H1 (cell line): Measurements from ENCODE around the gene PITPNC1. TPM values are rescaled to one million over a fixed set of nuclear protein-coding genes. Genes with fewer than 3 reads are reported as not detected.

ENCODE experiments used
- CTCF ChIA-PET: fragments of 300-600 bp; sonication (Branson Sonifier 250); formaldehyde crosslinking; loops from one replicate; lab custom pipeline; 2021; ENCODE audit not compliant: partially characterized antibody; lab: Charles Lee
- POLR2A ChIA-PET: fragments of 300-600 bp; sonication (Branson Sonifier 250); formaldehyde crosslinking; loops from one replicate; lab custom pipeline; 2021; ENCODE audit warnings: inconsistent platforms; ENCODE audit not compliant: partially characterized antibody; lab: Charles Lee
- DNase-seq, 2 experiments: peaks; one replicate each; pipeline versions ENCODE4 v3.0.0 to v3.0.0-alpha.2; 2010 to 2022; ENCODE audit warnings: low spot score in 2 of 2, low read depth in 1 of 2, mixed read lengths in 1 of 2
- FAIRE-seq: peaks from 2 replicates; lab custom pipeline; 2011; peaks lifted over from hg19 to GRCh38; lab: Jason Lieb, UNC
- H2AFZ ChIP-seq: 2 replicates; pipeline ENCODE4 v1.8.1; 2012; ENCODE audit warnings: low read length, inconsistent platforms
- H2AK5ac ChIP-seq: 2 replicates; pipeline ENCODE4 v1.6.1; 2013; ENCODE audit warnings: low read depth, low read length
- H2BK120ac ChIP-seq: replicated peaks from 2 replicates; pipeline ENCODE3; 2013; ENCODE audit warnings: low read depth, low read length, inconsistent platforms
- H2BK12ac ChIP-seq: 2 replicates; pipeline ENCODE4 v1.6.1; 2013; ENCODE audit warnings: low read depth, low read length
- H2BK15ac ChIP-seq: 2 replicates; pipeline ENCODE4 v1.6.1; 2013; ENCODE audit warnings: low read length
- H2BK20ac ChIP-seq: 2 replicates; pipeline ENCODE4 v1.6.1; 2013; ENCODE audit warnings: low read length
- H2BK5ac ChIP-seq: 2 replicates; pipeline ENCODE4 v1.6.1; 2013; ENCODE audit warnings: low read depth, low read length
- H3K14ac ChIP-seq: 2 replicates; pipeline ENCODE4 v1.6.1; 2013; ENCODE audit warnings: inconsistent platforms; ENCODE audit not compliant: insufficient read length
- H3K18ac ChIP-seq: 2 replicates; pipeline ENCODE4 v1.6.1; 2013; ENCODE audit warnings: low read length; ENCODE audit errors: extremely low read depth
- H3K23ac ChIP-seq: 2 replicates; pipeline ENCODE4 v1.6.1; 2013; ENCODE audit warnings: inconsistent platforms; ENCODE audit not compliant: insufficient read length
- H3K23me2 ChIP-seq: 2 replicates; pipeline ENCODE4 v1.6.1; 2013; ENCODE audit warnings: low read depth, low read length
- H3K27ac ChIP-seq: 2 replicates; pipeline ENCODE4 v1.6.1; 2011; ENCODE audit warnings: low read depth, low read length, inconsistent platforms
- H3K27me3 ChIP-seq, 4 experiments: replicated peaks in 1 of 4; 1 replicate in 1 of 4; 2 replicates in 3 of 4; pipeline versions ENCODE4 v1.6.1 to v1.8.1; 2011 to 2013; ENCODE audit warnings: low read length in 3 of 4, mild to moderate bottlenecking in 3 of 4, inconsistent platforms in 2 of 4, mixed read lengths in 2 of 4, moderate library complexity in 1 of 4; ENCODE audit not compliant: control insufficient read depth in 3 of 4, insufficient read depth in 3 of 4; ENCODE audit errors: extremely low read depth in 1 of 4
- H3K36me3 ChIP-seq, 4 experiments: 2 replicates each; pipeline versions ENCODE4 v1.6.1 to v1.8.1; 2011 to 2013; ENCODE audit warnings: mild to moderate bottlenecking in 4 of 4, low read length in 3 of 4, moderate library complexity in 2 of 4, control low read depth in 1 of 4, inconsistent platforms in 1 of 4; ENCODE audit not compliant: insufficient read depth in 4 of 4, control insufficient read depth in 2 of 4
- H3K4ac ChIP-seq: replicated peaks from 2 replicates; pipeline ENCODE3; 2013; ENCODE audit warnings: low read length, low read depth, mixed read lengths, inconsistent platforms; ENCODE audit not compliant: insufficient read length
- H3K4me1 ChIP-seq, 4 experiments: replicated peaks in 1 of 4; 1 replicate in 1 of 4; 2 replicates in 3 of 4; pipeline versions ENCODE4 v1.6.1 to v1.8.1; 2011 to 2013; ENCODE audit warnings: low read length in 3 of 4, inconsistent platforms in 2 of 4, mixed read lengths in 1 of 4; ENCODE audit not compliant: insufficient read depth in 4 of 4, control insufficient read depth in 3 of 4
- H3K4me2 ChIP-seq, 2 experiments: 2 replicates each; pipeline versions ENCODE4 v1.6.1 to v1.8.1; 2011 to 2013; ENCODE audit warnings: low read depth in 2 of 2, low read length in 2 of 2, control low read depth in 1 of 2, inconsistent platforms in 1 of 2, mild to moderate bottlenecking in 1 of 2; ENCODE audit not compliant: insufficient read depth in 1 of 2
- H3K4me3 ChIP-seq, 4 experiments: fragments of 200-600, 300-600 bp in 1 of 4; sonication (generic), shearing (Covaris generic), sonication (Bioruptor Twin) in 1 of 4; 2 replicates each; pipeline versions ENCODE4 v1.5.1 to v1.8.1; 2011 to 2016; ENCODE audit warnings: low read length in 4 of 4, low read depth in 3 of 4, control low read depth in 2 of 4, inconsistent platforms in 2 of 4, mild to moderate bottlenecking in 2 of 4, mixed read lengths in 1 of 4, moderate library complexity in 1 of 4; ENCODE audit not compliant: insufficient read depth in 2 of 4; ENCODE audit errors: extremely low read depth in 1 of 4
- H3K56ac ChIP-seq: replicated peaks from 2 replicates; pipeline ENCODE3; 2013; ENCODE audit warnings: low read depth, mild to moderate bottlenecking, mixed read lengths, low read length, inconsistent platforms; ENCODE audit not compliant: insufficient read length
- H3K79me1 ChIP-seq: 2 replicates; pipeline ENCODE4 v1.6.1; 2013; ENCODE audit warnings: low read depth, low read length, control low read depth
- H3K79me2 ChIP-seq, 2 experiments: 2 replicates each; pipeline versions ENCODE4 v1.6.1 to v1.8.1; 2012 to 2013; ENCODE audit warnings: low read length in 2 of 2, mild to moderate bottlenecking in 2 of 2, inconsistent platforms in 1 of 2; ENCODE audit not compliant: insufficient read depth in 2 of 2, control insufficient read depth in 1 of 2
- H3K9ac ChIP-seq, 4 experiments: replicated peaks in 1 of 4; 1 replicate in 1 of 4; 2 replicates in 3 of 4; pipeline versions ENCODE4 v1.6.1 to v1.8.1; 2011 to 2013; ENCODE audit warnings: low read depth in 3 of 4, low read length in 3 of 4, control low read depth in 2 of 4, mild to moderate bottlenecking in 2 of 4, moderate library complexity in 2 of 4, inconsistent platforms in 1 of 4; ENCODE audit errors: extremely low read depth in 1 of 4
- H3K9me3 ChIP-seq, 2 experiments: 2 replicates each; pipeline versions ENCODE4 v1.6.1 to v1.8.1; 2012 to 2013; ENCODE audit warnings: mild to moderate bottlenecking in 2 of 2, moderate library complexity in 2 of 2, control low read depth in 1 of 2, inconsistent platforms in 1 of 2, low read depth in 1 of 2, low read length in 1 of 2, mixed read lengths in 1 of 2; ENCODE audit not compliant: insufficient read depth in 2 of 2
- H4K20me1 ChIP-seq, 2 experiments: replicated peaks in 1 of 2; 2 replicates each; pipeline versions ENCODE3 to v1.8.1; 2011 to 2013; ENCODE audit warnings: inconsistent platforms in 2 of 2, low read length in 2 of 2, mild to moderate bottlenecking in 1 of 2; ENCODE audit not compliant: insufficient read depth in 2 of 2, control insufficient read depth in 1 of 2
- H4K5ac ChIP-seq: 2 replicates; pipeline ENCODE4 v1.6.1; 2013; ENCODE audit warnings: low read length, low read depth, mixed read lengths, inconsistent platforms; ENCODE audit not compliant: insufficient read length
- H4K8ac ChIP-seq: 2 replicates; pipeline ENCODE4 v1.8.0; 2013; ENCODE audit warnings: mild to moderate bottlenecking, moderate library complexity, low read length, inconsistent platforms; ENCODE audit not compliant: insufficient read depth; ENCODE audit errors: extremely low read depth
- H4K91ac ChIP-seq: replicated peaks from 2 replicates; pipeline ENCODE3; 2013; ENCODE audit warnings: low read length, mixed read lengths, inconsistent platforms; ENCODE audit not compliant: insufficient read length
- ASH2L ChIP-seq: fragments of 200-600, 300-600 bp; sonication (generic); IDR thresholded peaks from one replicate; pipeline ENCODE4 v1.7.1; 2017; ENCODE audit warnings: low read length
- BACH1 ChIP-seq: IDR thresholded peaks from 2 replicates; pipeline ENCODE4 v1.6.1; 2012; ENCODE audit warnings: low read length, improper control_type of control experiment
- BCL11A ChIP-seq, 2 experiments: IDR thresholded peaks; one replicate each; pipeline ENCODE4 v1.6.1; 2011; ENCODE audit warnings: low read depth in 2 of 2, low read length in 2 of 2, mild to moderate bottlenecking in 2 of 2
- CREB1 ChIP-seq: IDR thresholded peaks from 2 replicates; pipeline ENCODE4 v1.6.1; 2012; ENCODE audit warnings: inconsistent platforms
- CTBP2 ChIP-seq: IDR thresholded peaks from 2 replicates; pipeline ENCODE4 v1.7.0; 2011; ENCODE audit warnings: borderline replicate concordance, mild to moderate bottlenecking, moderate library complexity, mixed read lengths, low read length; ENCODE audit not compliant: insufficient read depth, insufficient read length
- EP300 ChIP-seq, 2 experiments: IDR thresholded peaks; 1 replicate in 1 of 2; 2 replicates in 1 of 2; pipeline ENCODE4 v1.6.1; 2011 to 2012; ENCODE audit warnings: low read depth in 2 of 2, low read length in 2 of 2, mild to moderate bottlenecking in 2 of 2, borderline replicate concordance in 1 of 2, inconsistent platforms in 1 of 2, moderate library complexity in 1 of 2
- EZH2 ChIP-seq: fragments of 200-600 bp; sonication (generic); IDR thresholded peaks from 2 replicates; pipeline ENCODE4 v1.7.1; 2012; ENCODE audit warnings: low read depth, mild to moderate bottlenecking, moderate library complexity, low read length, inconsistent platforms; ENCODE audit not compliant: severe bottlenecking
- POLR2AphosphoS5 ChIP-seq: IDR thresholded peaks from 2 replicates; pipeline ENCODE4 v1.6.1; 2011; ENCODE audit warnings: low read depth, low read length
- RBBP5 ChIP-seq: IDR thresholded peaks from 2 replicates; pipeline ENCODE4 v1.7.1; 2012; ENCODE audit warnings: low read depth, mild to moderate bottlenecking, inconsistent platforms, low read length, moderate library complexity, borderline replicate concordance
- SP2 ChIP-seq: IDR thresholded peaks from 2 replicates; pipeline ENCODE4 v1.6.1; 2012; ENCODE audit warnings: mild to moderate bottlenecking, low read length, inconsistent platforms
- SP4 ChIP-seq: IDR thresholded peaks from 2 replicates; pipeline ENCODE4 v1.6.1; 2012; ENCODE audit warnings: low read length, inconsistent platforms
- TEAD4 ChIP-seq: IDR thresholded peaks from 2 replicates; pipeline ENCODE4 v1.6.1; 2012; ENCODE audit warnings: low read depth, low read length, inconsistent platforms, mixed read lengths
- WGBS, 2 experiments: shearing (Covaris generic) in 1 of 2; methylation state at CpG; one replicate each; pipeline versions ENCODE4 v1.1.6 to v1.1.7; 2013 to 2015; ENCODE audit warnings: low lambda C conversion rate in 2 of 2, mixed read lengths in 2 of 2, inconsistent platforms in 1 of 2, low coverage in 1 of 2, missing lambda C conversion rate in 1 of 2; ENCODE audit not compliant: insufficient replicate concordance in 2 of 2, insufficient coverage in 1 of 2, insufficient read length in 1 of 2; ENCODE audit errors: extremely low coverage in 1 of 2, missing lambda C conversion rate in 1 of 2; 5-methylcytosine and 5-hydroxymethylcytosine counted together
- polyA plus RNA-seq, 7 experiments: library from polyadenylated mRNA; depleted of rRNA in 3 of 7; stranded (reverse) in 5 of 7; unstranded in 2 of 7; fragments of >200 nt in 5 of 7; fragments of 200-250 nt in 2 of 7; gene quantifications; 1 replicate in 5 of 7; 2 replicates in 1 of 7; 4 replicates in 1 of 7; pipeline versions ENCODE4 v1.2.1 to v1.2.3, GENCODE V29; 2011 to 2013; ENCODE audit warnings: missing spikeins in 2 of 7, mixed read lengths in 2 of 7
- total RNA-seq: library from RNA; stranded (reverse); fragmentation: NEBNext Ultra II Directional; extraction: Animal tissue kit (Norgen Biotek cat#: 25700); gene quantifications from 2 replicates; pipeline ENCODE4 v1.2.1, GENCODE V29; 2021

PITPNC1 gene
- total and polyA plus RNA-seq, 2 of the 8 experiments (the other 6 are each of a cell fraction or from before 2014, with no cell fraction given): 17.6 to 54.7 TPM

DNA sequence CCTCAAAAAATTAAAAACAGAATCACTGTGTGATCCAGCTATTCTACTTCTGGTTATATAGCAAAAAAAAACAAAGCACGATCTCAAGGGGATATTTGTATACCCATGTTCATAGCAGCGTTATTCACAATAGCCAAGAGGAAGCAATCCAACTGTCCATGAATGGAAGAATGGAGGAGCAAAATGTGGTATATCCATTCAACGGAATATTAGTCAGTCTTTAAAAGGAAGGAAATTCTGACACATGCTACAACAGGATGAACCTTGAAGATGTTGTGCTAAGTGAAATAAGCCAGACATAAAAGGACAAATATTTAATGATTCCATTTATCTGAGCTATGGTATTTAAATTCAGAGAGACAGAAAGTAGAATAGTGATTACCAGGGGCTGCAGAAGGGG is 336.1 kb downstream of the PITPNC1 start:
- Histone ChIP-seq H4K5ac (no peak overlapping the region), H3K4me3 (no peak overlapping the region), H3K4me2 (no peak overlapping the region), H3K18ac (no peak overlapping the region), H2BK20ac (no peak overlapping the region), H3K4me1 (peaks cover 0 to 3% (median under 1%) of the 10 kb centered on the region in 4 experiments; a peak in 1 of 7 replicates), H3K9ac (no peak overlapping the region), H4K91ac (no peak overlapping the region), H2AK5ac (no peak overlapping the region), H3K79me2 (peaks cover under 1 to 4% of the 10 kb centered on the region in 2 experiments; a peak in 3 of 4 replicates), H2BK15ac (no peak overlapping the region), H3K4ac (no peak overlapping the region), H2BK120ac (no peak overlapping the region), H3K23me2 (no peaks in the 10 kb centered on the region; the same call in 1 of the 2 replicates), H2BK12ac (no peak overlapping the region), H3K23ac (no peak overlapping the region), H3K27me3 (no peaks in the 10 kb centered on the region), H3K27ac (no peak overlapping the region), H3K36me3 (no peaks in the 10 kb centered on the region), H4K20me1 (no peaks in the 10 kb centered on the region), H3K79me1 (no peaks in the 10 kb centered on the region), H2BK5ac (no peak overlapping the region), H3K56ac (no peak overlapping the region), H2AFZ (no peak overlapping the region), H3K14ac (no peak overlapping the region), H3K9me3 (peaks cover 0 to 5% of the 10 kb centered on the region in 2 experiments; a peak in 3 of 4 replicates), H4K8ac (no peak overlapping the region)
- ChIA-PET CTCF (interaction anchor here (0.6 to 1.1 kb wide), 4 partner anchors 14 to 111 kb away, joined by 3 to 4 read pairs (median 3); no protein-coding TSS in a partner anchor), POLR2A (no interaction called here)
- 89% methylated on average over 3 of the region's 3 CpGs; no CpG with 5 or more reads in 1 of the 2 experiments for WGBS, 2 experiments
- no peak for DNase-seq
- TF ChIP-seq SP4 (no peak), BACH1 (no peak), ASH2L (no peak), EZH2 (no peak), CTBP2 (no peak), SP2 (no peak), POLR2AphosphoS5 (no peak), TEAD4 (no peak), BCL11A (IDR thresholded peaks at IDR 0.05; ENCODE audit: low read depth in 2 of 2, low read length in 2 of 2) (no peak), EP300 (IDR thresholded peaks at IDR 0.05; ENCODE audit: borderline replicate concordance in 1 of 2, low read depth in 2 of 2, low read length in 2 of 2) (no peak), RBBP5 (no peak), CREB1 (no peak)
- no peak for FAIRE-seq
